Measurements from ENCODE around the gene FAM107B. TPM values are rescaled to one million over a fixed set of nuclear protein-coding genes. Genes with fewer than 3 reads are reported as not detected.

The FAM107B gene
- total RNA-seq, 3 donors from 2014 or later, result 104 to 131 (median 114) TPM

GRCh38 chr10:14491811-14492210 is 282.9 kb downstream of the FAM107B start:
- DNase-seq, result no peak
- H3K36me3 Mint-ChIP-seq (ENCODE audit: insufficient read depth), result no peaks in the 10 kb centered on the region
- H3K27me3 Mint-ChIP-seq (ENCODE audit: low read depth), result peaks cover 6% of the 10 kb centered on the region
- no peak overlapping the region for H3K4me3 Mint-ChIP-seq
- H3K4me1 Mint-ChIP-seq (ENCODE audit: low read depth), result no peaks in the 10 kb centered on the region
- no peaks in the 10 kb centered on the region for H3K9me3 Mint-ChIP-seq
- no peak for ATAC-seq

DNA sequence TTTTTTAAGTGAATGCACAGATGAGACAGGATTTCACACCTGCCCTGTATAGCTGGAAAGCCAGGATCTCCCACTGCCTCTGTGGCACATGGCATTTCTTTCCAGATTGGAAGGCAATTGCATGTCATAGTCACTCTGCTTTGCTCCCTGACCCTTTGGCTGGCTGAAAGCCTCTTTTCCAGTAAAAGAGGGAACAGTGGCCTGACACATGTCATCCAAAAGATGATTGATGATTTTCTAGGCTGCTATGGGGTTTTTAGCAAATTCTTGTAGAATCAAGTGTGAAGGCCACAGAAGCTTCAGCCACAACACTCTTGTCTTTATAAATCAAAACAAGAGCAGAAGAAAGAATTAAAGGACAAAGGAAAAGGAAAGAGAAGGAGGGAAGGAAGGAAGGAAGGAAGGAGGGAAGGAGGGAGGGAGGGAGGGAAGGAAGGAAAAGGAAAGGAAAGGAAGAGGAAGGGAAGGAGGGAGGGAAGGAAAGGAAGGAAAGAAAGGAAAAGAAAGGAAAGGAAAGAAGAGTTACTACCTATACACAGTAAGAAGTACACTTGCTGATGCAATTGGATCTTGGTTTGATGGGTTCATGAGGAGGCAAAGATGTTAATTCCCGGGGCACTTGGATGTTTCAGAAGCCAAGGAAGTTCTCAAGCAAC is 285.0 kb downstream of the FAM107B start:
- peaks cover 18% of the 10 kb centered on the region for H3K27me3 Mint-ChIP-seq (ENCODE audit: low read depth)
- no peaks in the 10 kb centered on the region for H3K9me3 Mint-ChIP-seq
- no peaks in the 10 kb centered on the region for H3K4me1 Mint-ChIP-seq (ENCODE audit: low read depth)
- DNase-seq (no peak), ATAC-seq (no peak)
- no peak overlapping the region for H3K4me3 Mint-ChIP-seq
- H3K36me3 Mint-ChIP-seq (ENCODE audit: insufficient read depth), result no peaks in the 10 kb centered on the region

DNA sequence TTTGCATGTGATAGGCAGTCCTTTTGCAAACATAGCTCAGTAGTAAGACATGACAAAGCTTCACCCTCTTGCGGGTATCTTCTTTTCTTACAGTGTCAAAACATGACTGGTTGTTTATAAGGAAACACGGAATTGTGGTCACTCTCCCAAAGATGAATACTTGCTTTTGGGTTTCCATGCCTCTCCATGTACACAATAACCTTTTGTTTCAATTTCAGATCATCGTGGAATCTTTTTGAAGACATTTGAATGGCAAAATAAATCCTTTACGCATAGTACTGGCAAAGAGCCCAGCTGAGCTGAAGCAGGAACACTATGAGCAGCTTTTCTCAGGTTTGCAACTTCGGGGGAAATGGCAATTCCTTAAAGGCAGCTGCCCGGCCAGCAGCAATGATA is 287.2 kb downstream of the FAM107B start:
- DNase-seq, result no peak
- no peaks in the 10 kb centered on the region for H3K4me1 Mint-ChIP-seq (ENCODE audit: low read depth)

DNA sequence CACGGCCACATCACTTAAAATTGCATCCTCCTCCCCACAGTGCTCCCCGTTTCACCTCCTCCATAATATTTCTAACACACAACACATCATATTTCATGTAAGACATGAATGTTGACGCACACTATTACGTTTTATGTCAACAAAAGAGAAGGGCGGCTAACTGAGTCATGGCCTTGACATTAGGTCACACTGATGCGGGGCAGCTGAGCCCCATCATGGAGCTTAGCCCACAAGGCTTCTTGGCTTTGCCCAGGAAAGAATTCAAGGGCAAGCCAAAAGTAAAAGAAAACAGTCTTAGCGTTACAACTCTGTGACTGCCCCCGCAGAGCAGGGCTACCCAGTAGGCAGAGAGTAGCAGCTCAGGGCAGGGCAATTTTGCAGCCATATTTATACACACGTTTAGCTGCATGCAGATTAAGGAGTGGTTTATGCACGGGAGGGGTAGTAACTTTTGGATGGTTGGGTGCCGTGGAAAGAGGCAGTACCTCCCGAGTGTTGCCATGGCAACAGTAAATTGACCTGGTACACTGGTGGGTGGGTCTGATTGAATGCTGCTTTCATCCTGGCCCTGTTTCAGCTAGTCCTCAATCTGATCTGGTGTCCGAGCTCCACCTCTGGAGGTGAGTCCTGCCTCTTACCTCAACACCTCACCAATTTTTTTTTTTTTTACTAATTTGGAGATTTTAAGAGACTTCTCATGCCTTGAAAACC is 287.8 kb downstream of the FAM107B start:
- no peak for DNase-seq
- no peaks in the 10 kb centered on the region for H3K4me1 Mint-ChIP-seq (ENCODE audit: low read depth)
- H3K9me3 Mint-ChIP-seq, result no peaks in the 10 kb centered on the region
- no peaks in the 10 kb centered on the region for H3K36me3 Mint-ChIP-seq (ENCODE audit: insufficient read depth)
- peaks cover 33% of the 10 kb centered on the region for H3K27me3 Mint-ChIP-seq (ENCODE audit: low read depth)
- ATAC-seq, result no peak
- no peak overlapping the region for H3K4me3 Mint-ChIP-seq

More for the DNA sequence above, 287.2 kb downstream of the FAM107B start:
- Mint-ChIP-seq H3K4me3 (no peak overlapping the region), H3K9me3 (no peaks in the 10 kb centered on the region), H3K27me3 (ENCODE audit: low read depth) (peaks cover 32% of the 10 kb centered on the region), H3K36me3 (ENCODE audit: insufficient read depth) (no peaks in the 10 kb centered on the region)
- ATAC-seq, result no peak

- Mint-ChIP-seq H3K4me1 (ENCODE audit: low read depth) (no peaks in the 10 kb centered on the region), H3K9me3 (no peaks in the 10 kb centered on the region), H3K27me3 (ENCODE audit: low read depth) (peaks cover 33% of the 10 kb centered on the region), H3K4me3 (no peak overlapping the region), H3K36me3 (ENCODE audit: insufficient read depth) (no peaks in the 10 kb centered on the region)
- ATAC-seq (no peak), DNase-seq (no peak)
These were observed 288.7 kb downstream of the FAM107B start for GRCh38 chr10:14485986-14486385.

DNA sequence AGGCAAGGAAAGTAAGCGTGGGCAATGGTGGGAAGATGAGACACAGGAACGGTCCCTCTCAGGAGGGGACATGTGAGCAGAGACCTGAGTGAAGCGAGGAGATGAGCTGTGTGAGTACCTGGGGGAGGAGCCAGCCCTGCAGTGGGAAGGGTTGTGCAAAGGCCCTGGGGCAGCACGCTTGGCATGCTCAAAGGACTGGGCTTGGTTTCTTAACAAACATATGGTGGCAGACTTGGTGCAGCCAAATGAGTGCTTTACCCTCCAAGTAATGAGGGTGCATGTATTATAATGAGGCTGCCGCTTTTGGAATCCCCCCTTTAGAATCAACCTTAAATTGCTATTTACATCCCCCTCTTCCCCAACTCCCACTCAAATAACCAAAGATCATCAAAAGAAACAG is 291.3 kb downstream of the FAM107B start:
- H3K27me3 Mint-ChIP-seq (ENCODE audit: low read depth), result peaks cover 33% of the 10 kb centered on the region
- H3K9me3 Mint-ChIP-seq, result no peaks in the 10 kb centered on the region
- no peak overlapping the region for H3K4me3 Mint-ChIP-seq
- H3K36me3 Mint-ChIP-seq (ENCODE audit: insufficient read depth), result no peaks in the 10 kb centered on the region
- H3K4me1 Mint-ChIP-seq (ENCODE audit: low read depth), result peaks cover 3% of the 10 kb centered on the region
- DNase-seq, result no peak
- no peak for ATAC-seq

DNA sequence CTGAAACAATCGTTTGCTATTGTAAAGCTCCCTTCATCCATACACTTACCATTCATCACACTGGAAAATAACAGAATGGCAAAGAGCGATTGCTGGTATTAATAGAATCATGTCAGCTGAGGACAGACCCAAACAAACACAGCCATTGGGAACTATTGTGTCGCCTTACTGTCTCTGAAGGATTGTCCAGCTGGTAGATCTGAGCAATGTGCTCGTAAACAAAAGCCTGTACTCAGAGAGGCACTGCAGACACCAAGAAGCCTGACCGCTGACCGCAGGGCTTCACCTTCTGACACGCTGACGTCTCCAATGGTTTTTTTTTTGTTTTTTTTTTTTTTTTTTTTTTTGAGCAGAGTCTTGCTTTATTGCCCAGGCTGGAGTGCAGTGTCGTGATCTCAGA is 292.9 kb downstream of the FAM107B start:
- H3K4me1 Mint-ChIP-seq (ENCODE audit: low read depth), result peaks cover 3% of the 10 kb centered on the region
- no peaks in the 10 kb centered on the region for H3K9me3 Mint-ChIP-seq

GRCh38 chr10:14481014-14481413 is 293.7 kb downstream of the FAM107B start:
- Mint-ChIP-seq H3K4me1 (ENCODE audit: low read depth) (peaks cover 3% of the 10 kb centered on the region), H3K27me3 (ENCODE audit: low read depth) (peaks cover 21% of the 10 kb centered on the region), H3K36me3 (ENCODE audit: insufficient read depth) (no peaks in the 10 kb centered on the region), H3K9me3 (no peaks in the 10 kb centered on the region), H3K4me3 (no peak overlapping the region)
- DNase-seq (no peak), ATAC-seq (no peak)

More for the DNA sequence above, 292.9 kb downstream of the FAM107B start:
- H3K27me3 Mint-ChIP-seq (ENCODE audit: low read depth), result peaks cover 28% of the 10 kb centered on the region
- no peak overlapping the region for H3K4me3 Mint-ChIP-seq
- H3K36me3 Mint-ChIP-seq (ENCODE audit: insufficient read depth), result no peaks in the 10 kb centered on the region
- DNase-seq (no peak), ATAC-seq (no peak)

DNA sequence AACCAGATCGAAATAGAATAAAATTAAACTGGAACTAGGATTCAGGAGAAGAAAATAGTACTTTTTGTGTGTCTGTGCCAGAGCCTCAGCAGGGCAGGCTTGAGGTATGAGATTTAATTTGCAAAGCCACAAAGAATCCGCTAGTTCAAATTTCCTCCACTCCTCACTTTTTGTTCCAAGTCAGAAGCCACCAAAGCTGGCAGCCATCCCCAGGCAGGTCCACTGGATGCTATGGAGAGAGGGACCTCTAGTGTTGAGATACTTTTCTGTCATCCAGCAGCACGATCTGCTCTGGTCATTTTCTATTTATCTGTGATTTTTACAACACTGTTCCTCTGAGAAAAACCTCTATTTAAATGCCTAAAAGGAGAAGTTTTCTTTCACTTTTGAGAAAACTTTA is 296.1 kb downstream of the FAM107B start:
- no peaks in the 10 kb centered on the region for H3K9me3 Mint-ChIP-seq
- ATAC-seq (no peak), DNase-seq (no peak)
- H3K27me3 Mint-ChIP-seq (ENCODE audit: low read depth), result peaks cover 11% of the 10 kb centered on the region
- peaks cover 3% of the 10 kb centered on the region for H3K4me1 Mint-ChIP-seq (ENCODE audit: low read depth)
- no peaks in the 10 kb centered on the region for H3K36me3 Mint-ChIP-seq (ENCODE audit: insufficient read depth)
- H3K4me3 Mint-ChIP-seq, result no peak overlapping the region

DNA sequence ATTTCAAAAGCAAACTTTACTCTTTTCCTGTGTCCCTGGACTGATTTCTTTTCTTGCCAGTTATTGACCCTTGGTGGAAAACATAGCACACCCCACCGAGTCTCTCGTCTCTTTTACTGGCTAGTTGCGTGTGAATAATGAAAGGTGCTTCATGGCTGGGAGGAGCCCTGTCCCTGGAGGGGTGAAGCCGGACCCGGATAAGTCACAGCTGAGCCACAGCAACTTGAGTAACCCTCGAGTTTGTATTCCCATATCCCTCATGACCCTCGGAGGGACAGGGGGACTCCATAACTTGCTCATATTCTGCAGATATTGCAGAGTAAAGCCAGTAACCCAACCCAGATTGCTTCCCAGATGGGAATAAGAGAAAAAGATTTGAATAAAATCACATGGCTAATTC is 296.5 kb downstream of the FAM107B start:
- no peak for ATAC-seq
- Mint-ChIP-seq H3K9me3 (no peaks in the 10 kb centered on the region), H3K4me3 (no peak overlapping the region), H3K36me3 (ENCODE audit: insufficient read depth) (no peaks in the 10 kb centered on the region), H3K27me3 (ENCODE audit: low read depth) (peaks cover 7% of the 10 kb centered on the region), H3K4me1 (ENCODE audit: low read depth) (peaks cover 3% of the 10 kb centered on the region)
- DNase-seq, result no peak

DNA sequence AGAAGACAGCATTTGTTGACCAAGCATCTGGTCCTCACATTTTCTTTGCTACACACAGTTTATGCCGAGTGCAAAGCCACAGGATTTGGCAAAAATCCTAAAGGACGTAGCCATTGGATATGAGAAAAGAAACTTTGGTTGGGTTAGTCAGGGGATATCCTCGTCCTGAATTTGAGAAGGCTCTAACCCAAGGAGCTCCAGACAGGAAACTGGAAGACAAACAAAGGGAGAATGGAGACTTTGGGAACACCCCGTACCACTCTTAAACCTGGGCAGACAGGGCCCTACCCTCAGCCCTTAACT is 297.3 kb downstream of the FAM107B start:
- H3K4me3 Mint-ChIP-seq, result no peak overlapping the region
- peaks cover 8% of the 10 kb centered on the region for H3K27me3 Mint-ChIP-seq (ENCODE audit: low read depth)
- no peaks in the 10 kb centered on the region for H3K9me3 Mint-ChIP-seq
- peaks cover 3% of the 10 kb centered on the region for H3K4me1 Mint-ChIP-seq (ENCODE audit: low read depth)
- no peak for DNase-seq
- ATAC-seq, result no peak
- no peaks in the 10 kb centered on the region for H3K36me3 Mint-ChIP-seq (ENCODE audit: insufficient read depth)

DNA sequence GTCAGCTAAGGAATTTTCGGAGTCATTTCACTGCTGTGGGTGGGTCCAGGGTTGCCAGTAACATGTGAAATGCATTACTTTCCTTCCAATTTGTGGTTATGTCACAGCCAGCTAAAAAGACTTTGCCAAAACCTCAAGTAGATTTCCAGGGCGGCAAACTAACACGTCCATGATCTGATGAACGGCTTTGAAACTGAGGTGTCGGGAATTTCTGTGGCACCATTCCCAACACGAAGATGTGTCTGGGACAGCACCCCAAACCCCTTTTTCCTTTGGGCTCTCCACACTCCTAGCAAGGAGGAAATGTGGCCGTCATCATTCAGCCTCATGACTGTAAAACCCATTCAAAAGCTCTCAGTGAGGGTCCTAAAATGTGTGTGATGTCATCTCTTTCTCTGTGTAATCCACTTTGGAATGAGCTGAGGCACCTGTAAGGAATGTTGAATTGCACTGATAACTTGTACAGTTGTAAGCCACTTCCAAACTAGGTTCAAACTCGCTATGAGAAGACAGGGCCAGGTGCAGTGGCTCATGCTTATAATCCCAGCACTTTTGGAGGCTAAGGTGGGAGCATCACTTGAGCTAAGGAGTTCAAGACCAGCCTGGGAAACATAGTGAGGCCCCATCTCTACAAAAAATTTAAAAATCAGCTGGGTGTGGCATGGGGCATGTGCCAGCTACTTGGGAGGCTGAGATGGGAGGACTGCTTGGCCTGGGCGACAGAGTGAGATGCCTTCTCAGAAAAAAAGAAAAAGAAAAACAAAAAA is 297.9 kb downstream of the FAM107B start:
- H3K9me3 Mint-ChIP-seq, result no peaks in the 10 kb centered on the region
- peaks cover 12% of the 10 kb centered on the region for H3K27me3 Mint-ChIP-seq (ENCODE audit: low read depth)
- H3K4me3 Mint-ChIP-seq, result no peak overlapping the region
- H3K36me3 Mint-ChIP-seq (ENCODE audit: insufficient read depth), result no peaks in the 10 kb centered on the region
- DNase-seq (no peak), ATAC-seq (no peak)
- peaks cover 3% of the 10 kb centered on the region for H3K4me1 Mint-ChIP-seq (ENCODE audit: low read depth)

- no peaks in the 10 kb centered on the region for H3K9me3 Mint-ChIP-seq
- no peak overlapping the region for H3K4me3 Mint-ChIP-seq
- H3K36me3 Mint-ChIP-seq (ENCODE audit: insufficient read depth), result no peaks in the 10 kb centered on the region
- no peak for ATAC-seq
- peaks cover 15% of the 10 kb centered on the region for H3K27me3 Mint-ChIP-seq (ENCODE audit: low read depth)
- DNase-seq, result no peak
- peaks cover 3% of the 10 kb centered on the region for H3K4me1 Mint-ChIP-seq (ENCODE audit: low read depth)
These were observed 298.7 kb downstream of the FAM107B start for GRCh38 chr10:14476006-14476405.

GRCh38 chr10:14474656-14475055 is 300.0 kb downstream of the FAM107B start:
- Mint-ChIP-seq H3K4me3 (no peak overlapping the region), H3K27me3 (ENCODE audit: low read depth) (peaks cover 21% of the 10 kb centered on the region), H3K36me3 (ENCODE audit: insufficient read depth) (no peaks in the 10 kb centered on the region), H3K4me1 (ENCODE audit: low read depth) (peaks cover 3% of the 10 kb centered on the region), H3K9me3 (no peaks in the 10 kb centered on the region)
- DNase-seq (no peak), ATAC-seq (no peak)

GRCh38 chr10:14470920-14471319 is 303.8 kb downstream of the FAM107B start:
- H3K9me3 Mint-ChIP-seq, result no peaks in the 10 kb centered on the region
- peaks cover 34% of the 10 kb centered on the region for H3K27me3 Mint-ChIP-seq (ENCODE audit: low read depth)
- H3K4me3 Mint-ChIP-seq, result no peak overlapping the region
- DNase-seq (no peak), ATAC-seq (no peak)
- H3K4me1 Mint-ChIP-seq (ENCODE audit: low read depth), result no peaks in the 10 kb centered on the region
- no peaks in the 10 kb centered on the region for H3K36me3 Mint-ChIP-seq (ENCODE audit: insufficient read depth)

Data from activated T-cell treated with anti-CD3 and anti-CD28 coated beads, Interleukin-2, amount 50 U/mL, for 4 hours (primary cell).